K562 (cell line): ENCODE results near the gene POR. TPM values are rescaled to one million over a fixed set of nuclear protein-coding genes. Genes with fewer than 3 reads are reported as not detected.

Source experiments
- BHLHE40 ChIP-seq: IDR thresholded peaks from 2 replicates; pipeline ENCODE4 v1.6.1; 2011; ENCODE audit warnings: low read length, improper control_type of control experiment
- BRCA1 ChIP-seq, 2 experiments: fragments of 450-650 bp in 1 of 2; sonication (generic) in 1 of 2; formaldehyde crosslinking in 1 of 2; IDR thresholded peaks; 2 replicates each; pipeline versions ENCODE4 v1.5.0 to v1.6.1; 2017 to 2020; ENCODE audit warnings: mild to moderate bottlenecking in 1 of 2, missing genetic modification reagents in 1 of 2
- CREB3 ChIP-seq: fragments of 450-650 bp; conservative IDR thresholded peaks from 2 replicates; pipeline ENCODE4 v1.6.1; 2016; ENCODE audit warnings: missing genetic modification characterization, low read depth, mild to moderate bottlenecking, missing compliant biosample characterization, moderate library complexity
- DIDO1 ChIP-seq: fragments of 450-650 bp; IDR thresholded peaks from 2 replicates; pipeline ENCODE4 v1.6.1; 2016; ENCODE audit warnings: low read depth, missing biosample characterization, missing genetic modification characterization
- ELK3 ChIP-seq: fragments of 450-650 bp; formaldehyde crosslinking; IDR thresholded peaks from 2 replicates; pipeline ENCODE4 v1.4.0; 2020; ENCODE audit warnings: mild to moderate bottlenecking
- ILK ChIP-seq: fragments of 450-650 bp; IDR thresholded peaks from 2 replicates; pipeline ENCODE4 v1.6.1; 2016; ENCODE audit warnings: missing genetic modification characterization, low read depth, mild to moderate bottlenecking, missing compliant biosample characterization, moderate library complexity, borderline replicate concordance
- KDM1A ChIP-seq, 2 experiments: fragments of 450-650 bp; IDR thresholded peaks; 2 replicates each; pipeline ENCODE4 v1.6.1; 2016; ENCODE audit warnings: mild to moderate bottlenecking in 2 of 2
- LEF1 ChIP-seq: fragments of 450-650 bp; IDR thresholded peaks from 2 replicates; pipeline ENCODE4 v1.6.1; 2016; ENCODE audit warnings: mild to moderate bottlenecking
- MAFK ChIP-seq: IDR thresholded peaks from 2 replicates; pipeline ENCODE4 v1.6.1; 2011; ENCODE audit warnings: low read length, improper control_type of control experiment
- MEF2D ChIP-seq: conservative IDR thresholded peaks from 2 replicates; pipeline ENCODE4 v1.6.1; 2016; ENCODE audit warnings: low read depth, missing genetic modification characterization, missing compliant biosample characterization
- MYC ChIP-seq, 2 experiments: fragments of 250-450 bp in 1 of 2; sonication (Bioruptor Pico) in 1 of 2; IDR thresholded peaks; 2 replicates each; pipeline versions ENCODE4 v1.5.1 to v1.6.1; 2012 to 2021; ENCODE audit warnings: low read depth in 2 of 2, borderline replicate concordance in 1 of 2, improper control_type of control experiment in 1 of 2, low read length in 1 of 2, mild to moderate bottlenecking in 1 of 2, moderate library complexity in 1 of 2
- NKRF ChIP-seq: fragments of 450-650 bp; IDR thresholded peaks from 2 replicates; pipeline ENCODE4 v1.6.1; 2016; ENCODE audit warnings: borderline replicate concordance
- PBX2 ChIP-seq, 2 experiments: IDR thresholded peaks in 1 of 2; conservative IDR thresholded peaks in 1 of 2; 2 replicates each; pipeline ENCODE4 v1.6.1; 2016; ENCODE audit warnings: low read depth in 2 of 2, mild to moderate bottlenecking in 1 of 2, missing compliant biosample characterization in 1 of 2, missing genetic modification characterization in 1 of 2, moderate library complexity in 1 of 2
- PKNOX1 ChIP-seq: fragments of 450-650 bp; IDR thresholded peaks from 2 replicates; pipeline ENCODE4 v1.6.1; 2016
- RCOR1 ChIP-seq, 2 experiments: IDR thresholded peaks; 2 replicates each; pipeline ENCODE4 v1.6.1; 2012; ENCODE audit warnings: low read depth in 2 of 2, low read length in 2 of 2, borderline replicate concordance in 1 of 2, improper control_type of control experiment in 1 of 2
- TRIM24 ChIP-seq, 2 experiments: fragments of 450-650 bp; IDR thresholded peaks; 2 replicates each; pipeline ENCODE4 v1.6.1; 2016
- U2AF1 ChIP-seq: fragments of 200-400 bp; formaldehyde crosslinking; optimal IDR thresholded peaks from 2 replicates; pipeline ENCODE3; 2017; ENCODE audit warnings: mild to moderate bottlenecking, low read depth, low read length, moderate library complexity
- ZEB2 ChIP-seq: fragments of 450-650 bp; IDR thresholded peaks from 2 replicates; pipeline ENCODE4 v1.6.1; 2016
- ZNF263 ChIP-seq: sonication (generic); formaldehyde crosslinking; IDR thresholded peaks from 2 replicates; pipeline ENCODE4 v1.8.0; 2022; ENCODE audit warnings: mild to moderate bottlenecking, missing genetic modification reagents, borderline replicate concordance
- polyA plus RNA-seq, 8 experiments: library from polyadenylated mRNA; depleted of rRNA in 4 of 8; stranded (reverse) in 5 of 8; unstranded in 3 of 8; fragments of >200 nt; fragmentation: Nextera tagmentation in 2 of 8; fragmentation: Illumina TruSeq in 1 of 8; extraction: Ambion mirVana in 2 of 8; extraction: Trizol in 1 of 8; gene quantifications; 2 replicates each; pipeline versions ENCODE4 v1.2.1 to v1.2.3, GENCODE V29; 2011 to 2014; ENCODE audit warnings: inconsistent platforms in 1 of 8, missing spikeins in 1 of 8
- total RNA-seq, 7 experiments: library from RNA; depleted of rRNA in 6 of 7; stranded (reverse); fragments of >200 nt in 6 of 7; fragmentation: Illumina TruSeq in 2 of 7; extraction: Trizol in 2 of 7; gene quantifications; 2 replicates each; pipeline versions ENCODE4 v1.2.1 to v1.2.3, GENCODE V29; 2011 to 2021; ENCODE audit warnings: low replicate concordance in 1 of 7

The POR gene
- total and polyA plus RNA-seq, 9 of the 15 experiments (the other 6 are each of a cell fraction or from before 2014, with no cell fraction given) = 4.7 to 142 (median 40.8) TPM

- TF ChIP-seq NKRF (no peak), LEF1 (peak; percentile 21; the same call in 1 of the 2 replicates), ZNF263 (CRISPR knock-in tag) (peak; percentile 95), KDM1A (IDR thresholded peaks at IDR 0.05) (peak; percentile 72 to 85), TRIM24 (IDR thresholded peaks at IDR 0.05) (peak in 1 of 2 experiments; percentile 9; a peak in 1 of 4 replicates), BRCA1 (IDR thresholded peaks at IDR 0.05) (no peak), BRCA1 (CRISPR knock-in tag; IDR thresholded peaks at IDR 0.05) (no peak), PKNOX1 (peak; percentile 71), MYC (IDR thresholded peaks at IDR 0.05; ENCODE audit: low read depth, low read length) (peak; percentile 21; the same call in 1 of the 2 replicates), MYC (CRISPR knock-in tag; IDR thresholded peaks at IDR 0.05; ENCODE audit: borderline replicate concordance, low read depth) (no peak), MEF2D (tag) (peak; percentile 62; the same call in 1 of the 2 replicates), MAFK (peak; percentile 35; the same call in 1 of the 2 replicates), ILK (tag) (no peak), U2AF1 (no peak), ZEB2 (peak; percentile 72; the same call in 1 of the 2 replicates), DIDO1 (tag) (no peak), ELK3 (CRISPR knock-in tag) (no peak), BHLHE40 (peak; percentile 6; the same call in 1 of the 2 replicates), CREB3 (no peak), RCOR1 (IDR thresholded peaks at IDR 0.05; ENCODE audit: borderline replicate concordance in 1 of 2, low read depth in 2 of 2, low read length in 2 of 2) (peak in 1 of 2 experiments; percentile 97; a peak in 2 of 4 replicates), PBX2 (CRISPR knock-in tag; IDR thresholded peaks at IDR 0.05; ENCODE audit: low read depth) (no peak), PBX2 (tag; conservative IDR thresholded peaks at IDR 0.05; ENCODE audit: low read depth) (peak; percentile 58)
Observed at GRCh38 chr7:75906991-75907667, 7.8 kb upstream of the POR start (continued).
